Forelimb muscle (tissue), 1 donor: ENCODE measurements around the gene FCRL4. TPM values are rescaled to one million over a fixed set of nuclear protein-coding genes. Genes with fewer than 3 reads are reported as not detected.

Experiments
- DNase-seq: peaks from one replicate; pipeline ENCODE4 v3.0.0-alpha.2; 2013; ENCODE audit warnings: low read depth
- polyA plus RNA-seq: library from polyadenylated mRNA; unstranded; fragments of 120-200 nt; gene quantifications from one replicate; pipeline ENCODE4 v1.2.1, GENCODE V29; 2013; ENCODE audit not compliant: insufficient read length

The FCRL4 gene
- polyA plus RNA-seq, result not detected

GRCh38 chr1:157597959-157598667 is at the start of gene FCRL4:
Gene FCRL4 (minus strand): TSS chr1:157598085. CDS start chr1:157597944, 141 bp downstream.
- no peak for DNase-seq

GRCh38 chr1:157646144-157646543 is 48.3 kb upstream of the FCRL4 start:
- DNase-seq, result no peak

- DNase-seq, result no peak
Measured at GRCh38 chr1:157641177-157641576, 43.3 kb upstream of the FCRL4 start.

GRCh38 chr1:157639800-157640199 is 41.9 kb upstream of the FCRL4 start:
- DNase-seq, result no peak

- DNase-seq, result no peak
Measured at GRCh38 chr1:157628773-157629172, 30.9 kb upstream of the FCRL4 start.

- no peak for DNase-seq
Measured at GRCh38 chr1:157626099-157626498, 28.2 kb upstream of the FCRL4 start.

- DNase-seq, result no peak
Measured at GRCh38 chr1:157624471-157624870, 26.6 kb upstream of the FCRL4 start.

- DNase-seq, result no peak
Measured at GRCh38 chr1:157622471-157622870, 24.6 kb upstream of the FCRL4 start.

- no peak for DNase-seq
Measured at GRCh38 chr1:157618190-157618589, 20.3 kb upstream of the FCRL4 start.

GRCh38 chr1:157600236-157600635 is 2.4 kb upstream of the FCRL4 start:
- DNase-seq, result no peak

- DNase-seq, result no peak
Measured at GRCh38 chr1:157596384-157596783, 1.5 kb downstream of the FCRL4 start.

- DNase-seq, result peak; percentile 1
Measured at GRCh38 chr1:157595356-157595755, 2.5 kb downstream of the FCRL4 start.

GRCh38 chr1:157585984-157586383 is 11.9 kb downstream of the FCRL4 start:
- no peak for DNase-seq

- no peak for DNase-seq
Measured at GRCh38 chr1:157584503-157584902, 13.4 kb downstream of the FCRL4 start.

- DNase-seq, result no peak
Measured at GRCh38 chr1:157580828-157581210, 17.1 kb downstream of the FCRL4 start.

GRCh38 chr1:157580179-157580827 is 17.6 kb downstream of the FCRL4 start:
- peak; percentile 34 for DNase-seq

GRCh38 chr1:157577420-157577819 is 20.5 kb downstream of the FCRL4 start:
- no peak for DNase-seq

- no peak for DNase-seq
Measured at GRCh38 chr1:157575744-157576143, 22.1 kb downstream of the FCRL4 start.

- DNase-seq, result no peak
Measured at GRCh38 chr1:157574836-157575235, 23.0 kb downstream of the FCRL4 start.

GRCh38 chr1:157566484-157567300 is 31.2 kb downstream of the FCRL4 start:
- no peak for DNase-seq

- DNase-seq, result no peak
Measured at GRCh38 chr1:157562515-157562914, 35.4 kb downstream of the FCRL4 start.

- DNase-seq, result no peak
Measured at GRCh38 chr1:157558119-157558518, 39.8 kb downstream of the FCRL4 start.
